ENCODE results near the gene RABGAP1L.
"Not testable (repeated sequence)": the region's sequence is repeated elsewhere in the genome, so short reads cannot be mapped to it uniquely, and the experiment has no call there.

Gene RABGAP1L

GRCh38 chr1:174786358-174786757 is 627.0 kb downstream of the RABGAP1L start:
- no peak for DNase-seq

- DNase-seq, result no peak
Observed at GRCh38 chr1:174786760-174787159, 627.4 kb downstream of the RABGAP1L start.

GRCh38 chr1:174788981-174789380 is 629.7 kb downstream of the RABGAP1L start:
- no peak for DNase-seq

- DNase-seq, result no peak
Observed at GRCh38 chr1:174789399-174789798, 630.1 kb downstream of the RABGAP1L start.

GRCh38 chr1:174791863-174792262 is 632.5 kb downstream of the RABGAP1L start:
- DNase-seq, result no peak

- no peak for DNase-seq
Observed at GRCh38 chr1:174794861-174795260, 635.5 kb downstream of the RABGAP1L start.

- DNase-seq, result no peak
Observed at GRCh38 chr1:174795806-174796205, 636.5 kb downstream of the RABGAP1L start.

- DNase-seq, result no peak
Observed at GRCh38 chr1:174797398-174797797, 638.1 kb downstream of the RABGAP1L start.

- DNase-seq, result no peak
Observed at GRCh38 chr1:174799136-174799479, 639.8 kb downstream of the RABGAP1L start.

- peak; percentile 74 for DNase-seq
Observed at GRCh38 chr1:174800216-174800851, 641.0 kb downstream of the RABGAP1L start.

GRCh38 chr1:174800876-174801275 is 641.6 kb downstream of the RABGAP1L start:
- DNase-seq, result no peak

- DNase-seq, result no peak
Observed at GRCh38 chr1:174809755-174810280, 650.5 kb downstream of the RABGAP1L start.

- DNase-seq, result no peak
Observed at GRCh38 chr1:174812016-174812415, 652.7 kb downstream of the RABGAP1L start.

GRCh38 chr1:174812656-174813055 is 653.3 kb downstream of the RABGAP1L start:
- DNase-seq, result no peak

- no peak for DNase-seq
Observed at GRCh38 chr1:174815036-174815435, 655.7 kb downstream of the RABGAP1L start.

- DNase-seq, result no peak
Observed at GRCh38 chr1:174815474-174815908, 656.2 kb downstream of the RABGAP1L start.

- not testable (repeated sequence) for DNase-seq
Observed at GRCh38 chr1:174816621-174817020, 657.3 kb downstream of the RABGAP1L start.

GRCh38 chr1:174818014-174818616 is 658.8 kb downstream of the RABGAP1L start:
- no peak for DNase-seq

- no peak for DNase-seq
Observed at GRCh38 chr1:174818951-174819350, 659.6 kb downstream of the RABGAP1L start.

- no peak for DNase-seq
Observed at GRCh38 chr1:174819596-174819995, 660.3 kb downstream of the RABGAP1L start.

GRCh38 chr1:174825127-174825526 is 665.8 kb downstream of the RABGAP1L start:
- DNase-seq, result no peak

GRCh38 chr1:174825806-174826205 is 666.5 kb downstream of the RABGAP1L start:
- no peak for DNase-seq

- DNase-seq, result no peak
Observed at GRCh38 chr1:174828264-174828663, 668.9 kb downstream of the RABGAP1L start.

GRCh38 chr1:174829990-174830389 is 670.7 kb downstream of the RABGAP1L start:
- no peak for DNase-seq

- DNase-seq, result no peak
Observed at GRCh38 chr1:174836543-174836942, 677.2 kb downstream of the RABGAP1L start.
